Lung (tissue), 12 donors: ENCODE measurements around the gene MBD6. TPM values are rescaled to one million over a fixed set of nuclear protein-coding genes. Genes with fewer than 3 reads are reported as not detected.

ENCODE experiments used
- ATAC-seq: fragments of 200-7000 bp; cut with Tn5 transposase; one replicate; pipeline ENCODE4 v1.9.1; 2020; ENCODE audit warnings: moderate number of reproducible peaks; ENCODE audit not compliant: insufficient read depth, low FRiP score
- DNase-seq, 3 donors: peaks; one replicate each; pipeline ENCODE4 v3.0.0-alpha.2; 2013 to 2017
- H3K27ac ChIP-seq, 2 donors: one replicate each; pipeline ENCODE4 v1.5.1; 2013; ENCODE audit warnings: mild to moderate bottlenecking in 2 of 2, moderate library complexity in 2 of 2, control low read depth in 1 of 2, inconsistent platforms in 1 of 2, low read depth in 1 of 2, low read length in 1 of 2
- H3K27me3 ChIP-seq, 3 donors: one replicate each; pipeline ENCODE4 v1.5.1; 2013; ENCODE audit warnings: low read length in 2 of 3; ENCODE audit not compliant: control insufficient read depth in 3 of 3, insufficient read depth in 3 of 3
- H3K36me3 ChIP-seq, 4 donors: one replicate each; pipeline ENCODE4 v1.5.1; 2013; ENCODE audit warnings: low read length in 4 of 4, mild to moderate bottlenecking in 1 of 4, moderate library complexity in 1 of 4; ENCODE audit not compliant: control insufficient read depth in 4 of 4, insufficient read depth in 4 of 4
- H3K4me1 ChIP-seq, 5 donors: one replicate each; pipeline ENCODE4 v1.5.1; 2013; ENCODE audit warnings: low read length in 5 of 5, mild to moderate bottlenecking in 2 of 5, moderate library complexity in 1 of 5; ENCODE audit not compliant: control insufficient read depth in 5 of 5, insufficient read depth in 5 of 5
- H3K4me3 ChIP-seq: one replicate; pipeline ENCODE4 v1.5.1; 2013; ENCODE audit warnings: mild to moderate bottlenecking, control low read depth, moderate library complexity
- H3K9ac ChIP-seq, 2 donors: one replicate each; pipeline ENCODE4 v1.5.1; 2013; ENCODE audit warnings: low read length in 2 of 2, control low read depth in 1 of 2; ENCODE audit not compliant: insufficient read depth in 1 of 2
- H3K9me3 ChIP-seq, 4 donors: one replicate each; pipeline ENCODE4 v1.5.1; 2013; ENCODE audit warnings: low read length in 3 of 4, mild to moderate bottlenecking in 1 of 4, moderate library complexity in 1 of 4; ENCODE audit not compliant: control insufficient read depth in 4 of 4, insufficient read depth in 3 of 4
- WGBS, 2 donors: extraction: QIAGEN DNeasy Blood & Tissue Kit; methylation state at CpG; one replicate each; pipeline ENCODE4 v1.1.7; 2013; 5-methylcytosine and 5-hydroxymethylcytosine counted together
- polyA plus RNA-seq, 2 donors: library from polyadenylated mRNA; stranded (reverse); fragments of 200-250 nt; gene quantifications; one replicate each; pipeline ENCODE4 v1.2.1, GENCODE V29; 2013
- total RNA-seq, 2 donors: library from RNA; depleted of rRNA in 1 of 2; stranded (reverse); fragments of >200 nt in 1 of 2; gene quantifications; one replicate each; pipeline ENCODE4 v1.2.1, GENCODE V29; 2014 to 2021
- TF ChIP-seq, protein P1 (sequence below): IDR thresholded peaks from 2 replicates; pipeline ENCODE4 v1.5.1; 2012; ENCODE audit warnings: mild to moderate bottlenecking; ENCODE audit errors: control extremely low read depth, extremely low read depth
- donor health status: control.
- donor health status: control.
- donor health status: Bipolar disorder and iron deficiency.
- donor health status: healthy.
- donor health status: DM: yes; HTN: yes; CAD: no.

MBD6 gene
- total and polyA plus RNA-seq, 4 donors: 26.0 to 132 (median 39.6) TPM

DNA sequence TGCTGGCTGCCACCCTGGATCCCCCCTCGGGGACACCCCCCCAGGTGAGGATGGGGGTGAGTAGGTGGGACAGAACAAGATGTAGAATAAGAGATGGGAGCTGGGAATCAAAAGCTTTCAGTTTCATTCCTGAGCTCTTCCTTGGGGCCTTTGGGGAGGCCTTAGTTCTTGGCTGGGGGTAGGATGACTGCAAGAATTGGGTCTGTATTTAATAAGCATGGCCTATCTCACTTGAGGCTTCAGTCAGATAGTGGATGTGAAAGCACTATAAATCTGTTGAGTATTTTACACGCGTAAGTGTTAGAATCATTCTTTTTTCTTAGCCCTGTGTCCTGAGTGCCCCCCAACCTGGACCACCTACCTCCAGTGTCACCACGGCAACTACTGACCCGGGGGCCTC, 4.6 kb downstream of the MBD6 start:
- Histone ChIP-seq H3K9ac (no peak overlapping the region), H3K27ac (no peak overlapping the region), H3K9me3 (no peaks in the 10 kb centered on the region), H3K4me1 (peaks cover 0 to 17% (median 12%) of the 10 kb centered on the region in 5 donors), H3K27me3 (no peaks in the 10 kb centered on the region), H3K36me3 (peaks cover 31 to 65% (median 36%) of the 10 kb centered on the region in 4 donors), H3K4me3 (no peak overlapping the region)
- 83 to 88% methylated on average over 5 of the region's 5 CpGs for WGBS, 2 donors
- DNase-seq: no peak
- no peak for ATAC-seq
- TF ChIP-seq, protein P1, sequence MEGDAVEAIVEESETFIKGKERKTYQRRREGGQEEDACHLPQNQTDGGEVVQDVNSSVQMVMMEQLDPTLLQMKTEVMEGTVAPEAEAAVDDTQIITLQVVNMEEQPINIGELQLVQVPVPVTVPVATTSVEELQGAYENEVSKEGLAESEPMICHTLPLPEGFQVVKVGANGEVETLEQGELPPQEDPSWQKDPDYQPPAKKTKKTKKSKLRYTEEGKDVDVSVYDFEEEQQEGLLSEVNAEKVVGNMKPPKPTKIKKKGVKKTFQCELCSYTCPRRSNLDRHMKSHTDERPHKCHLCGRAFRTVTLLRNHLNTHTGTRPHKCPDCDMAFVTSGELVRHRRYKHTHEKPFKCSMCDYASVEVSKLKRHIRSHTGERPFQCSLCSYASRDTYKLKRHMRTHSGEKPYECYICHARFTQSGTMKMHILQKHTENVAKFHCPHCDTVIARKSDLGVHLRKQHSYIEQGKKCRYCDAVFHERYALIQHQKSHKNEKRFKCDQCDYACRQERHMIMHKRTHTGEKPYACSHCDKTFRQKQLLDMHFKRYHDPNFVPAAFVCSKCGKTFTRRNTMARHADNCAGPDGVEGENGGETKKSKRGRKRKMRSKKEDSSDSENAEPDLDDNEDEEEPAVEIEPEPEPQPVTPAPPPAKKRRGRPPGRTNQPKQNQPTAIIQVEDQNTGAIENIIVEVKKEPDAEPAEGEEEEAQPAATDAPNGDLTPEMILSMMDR: no peak

DNA sequence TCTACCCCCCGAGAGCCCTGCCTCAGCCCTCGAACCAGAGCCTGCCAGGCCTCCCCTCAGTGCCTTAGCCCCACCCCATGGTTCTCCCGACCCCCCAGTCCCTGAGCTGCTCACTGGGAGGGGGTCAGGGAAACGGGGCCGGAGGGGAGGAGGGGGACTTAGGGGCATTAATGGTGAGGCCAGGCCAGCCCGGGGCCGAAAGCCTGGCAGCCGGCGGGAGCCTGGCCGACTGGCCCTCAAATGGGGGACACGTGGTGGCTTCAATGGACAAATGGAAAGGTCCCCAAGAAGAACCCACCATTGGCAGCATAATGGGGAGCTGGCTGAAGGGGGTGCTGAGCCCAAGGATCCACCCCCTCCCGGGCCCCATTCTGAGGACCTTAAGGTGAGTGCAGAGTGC, 5.6 kb downstream of the MBD6 start:
- H3K4me1 ChIP-seq: peaks cover 0 to 16% (median 12%) of the 10 kb centered on the region in 5 donors
- peaks cover 37 to 74% (median 45%) of the 10 kb centered on the region in 4 donors for H3K36me3 ChIP-seq
- WGBS, 2 donors: 89 to 90% methylated on average over 12 of the region's 12 CpGs
- no peak for ATAC-seq
- no peaks in the 10 kb centered on the region for H3K9me3 ChIP-seq
- TF ChIP-seq, protein P1: no peak
- DNase-seq: no peak
- H3K27me3 ChIP-seq: no peaks in the 10 kb centered on the region
- H3K4me3 ChIP-seq: no peak overlapping the region
- H3K27ac ChIP-seq: no peak overlapping the region
- no peak overlapping the region for H3K9ac ChIP-seq

DNA sequence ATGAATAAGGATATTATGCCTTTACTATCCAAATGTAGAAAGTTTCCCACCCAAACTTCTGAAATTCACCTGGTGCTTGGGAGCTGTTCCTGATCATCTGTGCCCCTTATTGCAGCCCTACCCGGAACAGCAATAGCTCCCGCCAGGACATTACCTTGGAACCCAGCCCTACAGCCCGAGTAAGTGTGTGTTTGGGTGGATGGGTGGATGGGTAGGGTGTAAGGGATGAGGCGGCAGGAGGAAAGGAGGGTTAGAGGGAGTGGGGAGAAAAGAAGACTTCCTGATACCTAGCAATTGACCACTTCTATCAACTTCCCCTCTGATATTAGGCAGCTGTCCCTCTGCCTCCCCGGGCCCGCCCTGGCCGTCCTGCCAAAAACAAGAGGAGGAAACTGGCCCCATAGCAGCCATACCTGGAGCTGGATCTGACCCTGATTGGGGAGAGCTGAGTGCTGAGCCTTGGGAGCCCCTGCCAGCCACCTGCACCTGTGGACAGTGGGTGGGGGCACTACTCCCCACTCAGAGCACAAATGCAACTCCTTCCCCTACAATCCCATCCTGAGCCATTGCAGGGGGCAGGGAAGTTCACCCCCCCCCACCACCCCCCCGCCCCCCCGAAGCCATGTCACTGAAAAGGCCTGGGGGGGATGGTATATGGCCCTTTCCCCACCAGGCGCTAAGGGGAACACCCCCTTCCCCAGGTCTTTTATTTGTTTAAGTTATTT, 6.4 kb downstream of the MBD6 start:
- Histone ChIP-seq H3K4me1 (peaks cover 0 to 10% (median 6%) of the 10 kb centered on the region in 5 donors), H3K27ac (no peak overlapping the region), H3K9me3 (no peaks in the 10 kb centered on the region), H3K9ac (no peak overlapping the region), H3K27me3 (no peaks in the 10 kb centered on the region), H3K36me3 (peaks cover 40 to 78% (median 48%) of the 10 kb centered on the region in 4 donors), H3K4me3 (no peak overlapping the region)
- no peak for ATAC-seq
- TF ChIP-seq, protein P1: no peak
- WGBS, 2 donors: 79 to 83% methylated on average over 10 of the region's 10 CpGs
- no peak for DNase-seq
